Fibroblast of villous mesenchyme (primary cell): Measurements from ENCODE around the gene DAB1. TPM values are rescaled to one million over a fixed set of nuclear protein-coding genes. Genes with fewer than 3 reads are reported as not detected.

Source experiments
- DNase-seq: peaks from one replicate; pipeline ENCODE4 v3.0.0-alpha.2; 2010; ENCODE audit warnings: low read depth
- H3K4me3 ChIP-seq: 2 replicates; pipeline ENCODE4 v1.5.1; 2011; ENCODE audit warnings: low read depth, mild to moderate bottlenecking, low read length
- CTCF ChIP-seq: IDR thresholded peaks from 2 replicates; pipeline ENCODE4 v1.5.1; 2012; ENCODE audit warnings: low read depth, mild to moderate bottlenecking, low read length; ENCODE audit not compliant: insufficient read depth
- total RNA-seq: library from RNA; depleted of rRNA; stranded (reverse); fragments of >200 nt; gene quantifications from 2 replicates; pipeline ENCODE4 v1.2.3, GENCODE V29; 2012

The DAB1 gene
- total RNA-seq, 1 donor, result not detected

GRCh38 chr1:57167997-57168396, 255.9 kb downstream of the DAB1 start:
- H3K4me3 ChIP-seq, result no peak overlapping the region
- TF ChIP-seq CTCF, result no peak
- no peak for DNase-seq

- TF ChIP-seq CTCF, result no peak
- H3K4me3 ChIP-seq, result no peak overlapping the region
- DNase-seq, result no peak
Observed at GRCh38 chr1:57165546-57165945, 258.3 kb downstream of the DAB1 start.

GRCh38 chr1:57164584-57164983, 259.3 kb downstream of the DAB1 start:
- TF ChIP-seq CTCF, result no peak
- no peak overlapping the region for H3K4me3 ChIP-seq
- no peak for DNase-seq

- no peak for TF ChIP-seq CTCF
Observed at GRCh38 chr1:57163789-57164188, 260.1 kb downstream of the DAB1 start.

GRCh38 chr1:57163325-57163724, 260.5 kb downstream of the DAB1 start:
- no peak for TF ChIP-seq CTCF
- H3K4me3 ChIP-seq, result no peak overlapping the region
- no peak for DNase-seq

More at GRCh38 chr1:57163789-57164188, 260.1 kb downstream of the DAB1 start:
- no peak for DNase-seq
- H3K4me3 ChIP-seq, result no peak overlapping the region

- no peak overlapping the region for H3K4me3 ChIP-seq
- no peak for DNase-seq
- no peak for TF ChIP-seq CTCF
Observed at GRCh38 chr1:57162607-57163261, 261.1 kb downstream of the DAB1 start.

- DNase-seq, result no peak
- no peak for TF ChIP-seq CTCF
- no peak overlapping the region for H3K4me3 ChIP-seq
Observed at GRCh38 chr1:57160594-57160993, 263.3 kb downstream of the DAB1 start.
